ENCODE results near the gene LRRC74B.
A peak's percentile ranks its signal among the peaks of the same experiment; 100 is the strongest.

- TF ChIP-seq CTCF (IDR thresholded peaks at IDR 0.05; ENCODE audit: low read length) (peak; percentile 85), EZH2 (IDR thresholded peaks at IDR 0.05; ENCODE audit: borderline replicate concordance, low read length) (no peak)
Observed at GRCh38 chr22:21102659-21103267, 57.0 kb downstream of the LRRC74B start.
